Measurements from ENCODE around the gene MAP3K14.

- TF ChIP-seq YY1 (IDR thresholded peaks at IDR 0.05; ENCODE audit: low read depth) = no peak
- TF ChIP-seq RAD21 (IDR thresholded peaks at IDR 0.05; ENCODE audit: low read depth) = no peak; the same call in 1 of the 2 replicates
Measured at GRCh38 chr17:45341533-45342158, 24.8 kb upstream of the MAP3K14 start.

Data from Ishikawa (cell line).